ENCODE data around the gene NPAS3. TPM values are rescaled to one million over a fixed set of nuclear protein-coding genes. Genes with fewer than 3 reads are reported as not detected.

Gene NPAS3
- total RNA-seq, 4 donors from 2014 or later: 0.13 to 1.1 (median 0.47) TPM; not detected in 1

- Histone ChIP-seq H3K27ac (no peak overlapping the region), H3K4me3 (no peak overlapping the region)
- intact Hi-C loops (cut with DNase I): no loop called here
Observed at GRCh38 chr14:33175951-33176350, 237.3 kb downstream of the NPAS3 start.

GRCh38 chr14:33184587-33184986 is 245.9 kb downstream of the NPAS3 start:
- Histone ChIP-seq H3K27ac (no peak overlapping the region), H3K4me3 (no peak overlapping the region), H3K36me3 (no peaks in the 10 kb centered on the region), H3K27me3 (no peaks in the 10 kb centered on the region), H3K4me1 (peaks cover 0 to 13% (median 0%) of the 10 kb centered on the region in 3 donors), H3K9me3 (no peaks in the 10 kb centered on the region)
- 56 to 75% methylated on average over 2 of the region's 2 CpGs for WGBS, 2 donors
- TF ChIP-seq, protein P1, sequence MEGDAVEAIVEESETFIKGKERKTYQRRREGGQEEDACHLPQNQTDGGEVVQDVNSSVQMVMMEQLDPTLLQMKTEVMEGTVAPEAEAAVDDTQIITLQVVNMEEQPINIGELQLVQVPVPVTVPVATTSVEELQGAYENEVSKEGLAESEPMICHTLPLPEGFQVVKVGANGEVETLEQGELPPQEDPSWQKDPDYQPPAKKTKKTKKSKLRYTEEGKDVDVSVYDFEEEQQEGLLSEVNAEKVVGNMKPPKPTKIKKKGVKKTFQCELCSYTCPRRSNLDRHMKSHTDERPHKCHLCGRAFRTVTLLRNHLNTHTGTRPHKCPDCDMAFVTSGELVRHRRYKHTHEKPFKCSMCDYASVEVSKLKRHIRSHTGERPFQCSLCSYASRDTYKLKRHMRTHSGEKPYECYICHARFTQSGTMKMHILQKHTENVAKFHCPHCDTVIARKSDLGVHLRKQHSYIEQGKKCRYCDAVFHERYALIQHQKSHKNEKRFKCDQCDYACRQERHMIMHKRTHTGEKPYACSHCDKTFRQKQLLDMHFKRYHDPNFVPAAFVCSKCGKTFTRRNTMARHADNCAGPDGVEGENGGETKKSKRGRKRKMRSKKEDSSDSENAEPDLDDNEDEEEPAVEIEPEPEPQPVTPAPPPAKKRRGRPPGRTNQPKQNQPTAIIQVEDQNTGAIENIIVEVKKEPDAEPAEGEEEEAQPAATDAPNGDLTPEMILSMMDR (IDR thresholded peaks at IDR 0.05): no peak
- TF ChIP-seq POLR2A (IDR thresholded peaks at IDR 0.05): no peak
- no peak for DNase-seq
- intact Hi-C loops (cut with DNase I): no loop called here

More at GRCh38 chr14:33175951-33176350, 237.3 kb downstream of the NPAS3 start:
- H3K27me3 ChIP-seq: no peaks in the 10 kb centered on the region
- H3K9me3 ChIP-seq: no peaks in the 10 kb centered on the region
- H3K4me1 ChIP-seq: no peaks in the 10 kb centered on the region
- DNase-seq: no peak
- H3K36me3 ChIP-seq: no peaks in the 10 kb centered on the region
- TF ChIP-seq POLR2A (IDR thresholded peaks at IDR 0.05): no peak
- TF ChIP-seq, protein P1 (IDR thresholded peaks at IDR 0.05): no peak

GRCh38 chr14:33186656-33187055 is 248.0 kb downstream of the NPAS3 start:
- H3K27ac ChIP-seq: no peak overlapping the region
- no peaks in the 10 kb centered on the region for H3K27me3 ChIP-seq
- intact Hi-C loops (cut with DNase I): no loop called here
- TF ChIP-seq POLR2A (IDR thresholded peaks at IDR 0.05): no peak
- TF ChIP-seq, protein P1 (IDR thresholded peaks at IDR 0.05): no peak
- DNase-seq: no peak
- no peaks in the 10 kb centered on the region for H3K36me3 ChIP-seq
- H3K9me3 ChIP-seq: no peaks in the 10 kb centered on the region
- peaks cover 0 to 13% (median 0%) of the 10 kb centered on the region in 3 donors for H3K4me1 ChIP-seq
- no peak overlapping the region for H3K4me3 ChIP-seq

DNA sequence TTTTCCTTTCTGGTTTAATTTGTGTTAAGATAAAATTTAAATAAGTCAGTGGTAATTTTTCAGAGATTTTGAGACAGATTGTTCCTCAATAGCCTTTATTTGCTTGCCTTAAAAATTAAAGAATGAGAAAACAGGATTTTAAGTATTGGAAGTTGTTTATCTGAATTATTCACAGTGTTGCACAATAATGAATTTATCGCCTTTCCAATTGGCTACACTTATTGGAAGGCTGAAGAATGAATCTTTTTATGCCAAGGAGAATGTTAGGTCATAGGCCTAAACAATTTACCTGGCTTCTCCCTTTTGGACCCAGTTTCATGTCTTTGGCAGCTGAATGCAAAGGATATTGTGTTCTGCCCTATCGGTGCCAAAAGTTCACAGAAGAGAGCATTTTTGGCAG is 250.2 kb downstream of the NPAS3 start:
- Histone ChIP-seq H3K36me3 (no peaks in the 10 kb centered on the region), H3K27me3 (no peaks in the 10 kb centered on the region), H3K4me1 (peaks cover 0 to 13% (median 0%) of the 10 kb centered on the region in 3 donors), H3K9me3 (no peaks in the 10 kb centered on the region), H3K27ac (no peak overlapping the region), H3K4me3 (no peak overlapping the region)
- intact Hi-C loops (cut with DNase I): no loop called here
- WGBS, 2 donors: 28 to 36% methylated on average over 2 of the region's 2 CpGs
- DNase-seq: no peak
- no peak for TF ChIP-seq POLR2A (IDR thresholded peaks at IDR 0.05)
- TF ChIP-seq, protein P1 (IDR thresholded peaks at IDR 0.05): no peak

- intact Hi-C loops (cut with DNase I): no loop called here
- H3K9me3 ChIP-seq: no peaks in the 10 kb centered on the region
Observed at GRCh38 chr14:33191855-33192254, 253.2 kb downstream of the NPAS3 start.

More at GRCh38 chr14:33191855-33192254, 253.2 kb downstream of the NPAS3 start:
- Histone ChIP-seq H3K27ac (no peak overlapping the region), H3K4me3 (no peak overlapping the region), H3K36me3 (no peaks in the 10 kb centered on the region), H3K27me3 (no peaks in the 10 kb centered on the region), H3K4me1 (peaks cover 0 to 13% (median 0%) of the 10 kb centered on the region in 3 donors)
- no peak for DNase-seq
- TF ChIP-seq POLR2A (IDR thresholded peaks at IDR 0.05): no peak
- TF ChIP-seq, protein P1 (IDR thresholded peaks at IDR 0.05): no peak
